HFF-Myc (cell line): Measurements from ENCODE around the gene SENP3.

ENCODE experiments used
- DNase-seq: peaks from one replicate; pipeline ENCODE4 v3.0.0-alpha.2; 2011; ENCODE audit warnings: low read depth; ENCODE audit errors: extremely low read depth
- H3K4me3 ChIP-seq: replicated peaks from 2 replicates; pipeline ENCODE4 v1.5.1; 2011; ENCODE audit warnings: low read depth, mild to moderate bottlenecking, control low read depth, low read length
- CTCF ChIP-seq: IDR thresholded peaks from 2 replicates; pipeline ENCODE4 v1.5.1; 2012; ENCODE audit warnings: mild to moderate bottlenecking, low read depth, low read length, control low read depth; ENCODE audit errors: missing control alignments

The SENP3 gene

GRCh38 chr17:7555320-7555948 lies 6.3 kb upstream of the SENP3 start:
- H3K4me3 ChIP-seq: no peak overlapping the region
- DNase-seq: no peak
- TF ChIP-seq CTCF: peak; percentile 34

- no peak overlapping the region for H3K4me3 ChIP-seq
- TF ChIP-seq CTCF: no peak
- no peak for DNase-seq
These were observed 5.1 kb upstream of the SENP3 start for GRCh38 chr17:7556627-7557026.

DNA sequence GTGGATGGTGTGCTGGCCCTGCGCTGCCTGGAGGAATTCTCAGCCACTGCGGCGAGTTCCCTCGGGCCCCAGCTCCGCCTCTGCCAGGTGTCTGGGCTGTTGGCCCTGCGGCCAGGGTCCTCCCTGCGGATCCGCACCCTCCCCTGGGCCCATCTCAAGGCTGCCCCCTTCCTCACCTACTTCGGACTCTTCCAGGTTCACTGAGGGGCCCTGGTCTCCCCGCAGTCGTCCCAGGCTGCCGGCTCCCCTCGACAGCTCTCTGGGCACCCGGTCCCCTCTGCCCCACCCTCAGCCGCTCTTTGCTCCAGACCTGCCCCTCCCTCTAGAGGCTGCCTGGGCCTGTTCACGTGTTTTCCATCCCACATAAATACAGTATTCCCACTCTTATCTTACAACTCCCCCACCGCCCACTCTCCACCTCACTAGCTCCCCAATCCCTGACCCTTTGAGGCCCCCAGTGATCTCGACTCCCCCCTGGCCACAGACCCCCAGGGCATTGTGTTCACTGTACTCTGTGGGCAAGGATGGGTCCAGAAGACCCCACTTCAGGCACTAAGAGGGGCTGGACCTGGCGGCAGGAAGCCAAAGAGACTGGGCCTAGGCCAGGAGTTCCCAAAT lies 4.5 kb upstream of the SENP3 start:
- DNase-seq: no peak
- no peak for TF ChIP-seq CTCF
- H3K4me3 ChIP-seq: no peak overlapping the region

GRCh38 chr17:7557775-7558543 lies 3.8 kb upstream of the SENP3 start:
- H3K4me3 ChIP-seq: no peak overlapping the region
- no peak for TF ChIP-seq CTCF
- DNase-seq: no peak

DNA sequence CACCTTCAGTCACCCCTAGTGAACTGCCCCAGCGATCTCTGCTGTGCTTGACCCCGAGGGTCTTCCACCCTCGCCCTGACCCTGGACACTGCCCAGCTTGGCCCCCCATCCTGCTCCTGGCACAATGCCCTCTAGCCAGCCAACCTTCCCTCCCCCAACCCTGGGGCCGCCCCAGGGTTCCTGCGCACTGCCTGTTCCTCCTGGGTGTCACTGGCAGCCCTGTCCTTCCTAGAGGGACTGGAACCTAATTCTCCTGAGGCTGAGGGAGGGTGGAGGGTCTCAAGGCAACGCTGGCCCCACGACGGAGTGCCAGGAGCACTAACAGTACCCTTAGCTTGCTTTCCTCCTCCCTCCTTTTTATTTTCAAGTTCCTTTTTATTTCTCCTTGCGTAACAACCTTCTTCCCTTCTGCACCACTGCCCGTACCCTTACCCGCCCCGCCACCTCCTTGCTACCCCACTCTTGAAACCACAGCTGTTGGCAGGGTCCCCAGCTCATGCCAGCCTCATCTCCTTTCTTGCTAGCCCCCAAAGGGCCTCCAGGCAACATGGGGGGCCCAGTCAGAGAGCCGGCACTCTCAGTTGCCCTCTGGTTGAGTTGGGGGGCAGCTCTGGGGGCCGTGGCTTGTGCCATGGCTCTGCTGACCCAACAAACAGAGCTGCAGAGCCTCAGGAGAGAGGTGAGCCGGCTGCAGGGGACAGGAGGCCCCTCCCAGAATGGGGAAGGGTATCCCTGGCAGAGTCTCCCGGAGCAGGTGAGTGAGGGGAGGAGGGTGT lies 3.0 kb upstream of the SENP3 start, which contains the start of gene TNFSF13:
TSS of gene TNFSF13 (plus strand) at position 207 of the 776 bp plus-strand sequence. CDS start at position 497, 290 bp downstream.
- no peak within 1 kb of the TSS for H3K4me3 ChIP-seq
- no peak for TF ChIP-seq CTCF
- DNase-seq: no peak

- DNase-seq: no peak
- H3K4me3 ChIP-seq: no peak overlapping the region
- no peak for TF ChIP-seq CTCF
These were observed 2.2 kb upstream of the SENP3 start for GRCh38 chr17:7559320-7560171.
